ENCODE results near the gene KCNIP1. TPM values are rescaled to one million over a fixed set of nuclear protein-coding genes. Genes with fewer than 3 reads are reported as not detected.

KCNIP1 gene
- total RNA-seq, 1 experiment from 2014 or later: not detected

- Histone ChIP-seq H3K9me3 (ENCODE audit: control insufficient read depth, insufficient read depth, low read depth, low read length) (no peaks in the 10 kb centered on the region), H3K4me3 (ENCODE audit: low read depth in 2 of 2, low read length in 2 of 2) (no peak overlapping the region), H3K36me3 (ENCODE audit: control insufficient read depth, insufficient read depth, low read length) (no peaks in the 10 kb centered on the region), H3K27me3 (ENCODE audit: control insufficient read depth, insufficient read depth, low read length) (peaks cover 2% of the 10 kb centered on the region), H3K27ac (ENCODE audit: low read length) (no peak overlapping the region), H3K4me1 (ENCODE audit: control insufficient read depth, insufficient read depth, low read length) (no peaks in the 10 kb centered on the region)
- ChIA-PET POLR2A (interaction anchor here (0.6 kb wide), 1 partner anchor 59 kb away, joined by 5 read pairs; no protein-coding TSS in a partner anchor), CTCF (no interaction called here)
- TF ChIP-seq CTCF (IDR thresholded peaks at IDR 0.05) (no peak), POLR2AphosphoS5 (IDR thresholded peaks at IDR 0.05; ENCODE audit: low read depth, low read length) (no peak), REST (IDR thresholded peaks at IDR 0.05; ENCODE audit: insufficient read depth in 1 of 2, low read depth in 2 of 2, low read length in 1 of 2) (no peak), TCF7L2 (IDR thresholded peaks at IDR 0.05; ENCODE audit: low read depth, low read length) (no peak), SIN3A (IDR thresholded peaks at IDR 0.05; ENCODE audit: borderline replicate concordance, insufficient read depth, low read depth, low read length) (no peak)
- no TSS peak for BruUV-seq (replicated peaks)
- no peak for ATAC-seq
- intact Hi-C loops (cut with micrococcal nuclease; ENCODE audit: unreplicated experiment): no loop called here
- in situ Hi-C loops (cut with HindIII; ENCODE audit: low pct_unique_long_range_greater_than_20kb, low sequenced_read_pairs): no loop called here
- DNase-seq (ENCODE audit: low read depth, low spot score): no peak
Measured at GRCh38 chr5:170650850-170651249, 147.0 kb downstream of the KCNIP1 start.

- TF ChIP-seq SIN3A (IDR thresholded peaks at IDR 0.05; ENCODE audit: borderline replicate concordance, insufficient read depth, low read depth, low read length) (no peak), REST (IDR thresholded peaks at IDR 0.05; ENCODE audit: insufficient read depth in 1 of 2, low read depth in 2 of 2, low read length in 1 of 2) (no peak), POLR2AphosphoS5 (IDR thresholded peaks at IDR 0.05; ENCODE audit: low read depth, low read length) (no peak), CTCF (IDR thresholded peaks at IDR 0.05) (no peak), TCF7L2 (IDR thresholded peaks at IDR 0.05; ENCODE audit: low read depth, low read length) (no peak)
- Histone ChIP-seq H3K36me3 (ENCODE audit: control insufficient read depth, insufficient read depth, low read length) (no peaks in the 10 kb centered on the region), H3K27me3 (ENCODE audit: control insufficient read depth, insufficient read depth, low read length) (peaks cover 2% of the 10 kb centered on the region), H3K4me1 (ENCODE audit: control insufficient read depth, insufficient read depth, low read length) (no peaks in the 10 kb centered on the region), H3K4me3 (ENCODE audit: low read depth in 2 of 2, low read length in 2 of 2) (no peak overlapping the region), H3K27ac (ENCODE audit: low read length) (no peak overlapping the region), H3K9me3 (ENCODE audit: control insufficient read depth, insufficient read depth, low read depth, low read length) (no peaks in the 10 kb centered on the region)
- ChIA-PET CTCF (no interaction called here), POLR2A (no interaction called here)
- intact Hi-C loops (cut with micrococcal nuclease; ENCODE audit: unreplicated experiment) (no loop called here), in situ Hi-C loops (cut with HindIII; ENCODE audit: low pct_unique_long_range_greater_than_20kb, low sequenced_read_pairs) (no loop called here)
- no TSS peak for BruUV-seq (replicated peaks)
- no peak for DNase-seq (ENCODE audit: low read depth, low spot score)
- no peak for ATAC-seq
Measured at GRCh38 chr5:170651604-170652277, 147.9 kb downstream of the KCNIP1 start.

Data from Panc1 (cell line).